Neural cell (in vitro differentiated cells): ENCODE measurements around the gene TTLL12. TPM values are rescaled to one million over a fixed set of nuclear protein-coding genes. Genes with fewer than 3 reads are reported as not detected.

Experiments
- H2AFZ ChIP-seq: fragments of 200-600, 300-800 bp; sonication (generic), shearing (Covaris generic); 2 replicates; pipeline ENCODE4 v1.6.0; 2014; ENCODE audit warnings: low read depth, mild to moderate bottlenecking, antibody characterized with exemption, low read length, moderate library complexity
- H3F3A ChIP-seq: fragments of 200-600 bp; shearing (Covaris generic); 2 replicates; pipeline ENCODE4 v1.6.1; 2016; ENCODE audit warnings: mild to moderate bottlenecking, moderate library complexity, mixed read lengths, antibody characterized with exemption, low read length; ENCODE audit not compliant: insufficient read depth, poor library complexity, severe bottlenecking
- H3K27ac ChIP-seq: fragments of 200-600, 300-800 bp; sonication (generic), shearing (Covaris generic); 2 replicates; pipeline ENCODE4 v1.5.1; 2014; ENCODE audit warnings: mild to moderate bottlenecking, low read length, moderate library complexity
- H3K27me3 ChIP-seq: fragments of 300-800, 200-600 bp; sonication (generic), shearing (Covaris generic); 2 replicates; pipeline ENCODE4 v1.6.0; 2014; ENCODE audit warnings: mild to moderate bottlenecking, low read depth, low read length, moderate library complexity; ENCODE audit not compliant: insufficient read depth
- H3K36me3 ChIP-seq: fragments of 300-800, 200-600 bp; sonication (generic), shearing (Covaris generic); 2 replicates; pipeline ENCODE4 v1.5.1; 2014; ENCODE audit warnings: mild to moderate bottlenecking, antibody characterized with exemption, low read length, moderate library complexity; ENCODE audit not compliant: insufficient read depth
- H3K4me2 ChIP-seq: fragments of 300-800, 200-600 bp; sonication (generic), shearing (Covaris generic); 2 replicates; pipeline ENCODE4 v1.6.0; 2014; ENCODE audit warnings: mild to moderate bottlenecking, low read length
- H3K4me3 ChIP-seq: fragments of 300-800, 200-600 bp; sonication (generic), shearing (Covaris generic); 2 replicates; pipeline ENCODE4 v1.5.1; 2014; ENCODE audit warnings: mild to moderate bottlenecking, low read length, moderate library complexity
- H3K79me2 ChIP-seq: fragments of 200-600 bp; shearing (Covaris generic); replicated peaks from 2 replicates; pipeline ENCODE4 v1.6.0; 2014; ENCODE audit warnings: mild to moderate bottlenecking, low read length, moderate library complexity; ENCODE audit not compliant: insufficient read depth
- H3K9ac ChIP-seq: fragments of 300-800, 200-600 bp; sonication (generic), shearing (Covaris generic); 2 replicates; pipeline ENCODE4 v1.6.1; 2016; ENCODE audit warnings: mild to moderate bottlenecking, low read length, mixed read lengths
- H3K9me2 ChIP-seq: fragments of 200-600 bp; shearing (Covaris generic); 2 replicates; pipeline ENCODE4 v1.6.1; 2016; ENCODE audit warnings: mild to moderate bottlenecking, low read length, mixed read lengths; ENCODE audit not compliant: insufficient read depth
- H3K9me3 ChIP-seq: fragments of 200-600, 300-800 bp; sonication (generic), shearing (Covaris generic); 2 replicates; pipeline ENCODE4 v1.6.1; 2016; ENCODE audit warnings: mild to moderate bottlenecking, mixed run types, low read length, moderate library complexity, mixed read lengths
- H4K20me1 ChIP-seq: fragments of 200-600 bp; shearing (Covaris generic); 2 replicates; pipeline ENCODE4 v1.6.1; 2016; ENCODE audit warnings: mild to moderate bottlenecking, mixed run types; ENCODE audit not compliant: insufficient read depth
- EP300 ChIP-seq: fragments of 450-650 bp; conservative IDR thresholded peaks from 2 replicates; pipeline ENCODE4 v1.6.1; 2014; ENCODE audit warnings: antibody characterized with exemption, mild to moderate bottlenecking, moderate library complexity; ENCODE audit not compliant: poor library complexity, severe bottlenecking
- EZH2 ChIP-seq: fragments of 200-600, 300-800 bp; shearing (Covaris generic), sonication (generic); IDR thresholded peaks from 2 replicates; pipeline ENCODE4 v1.6.1; 2014; ENCODE audit warnings: antibody characterized with exemption, low read length, borderline replicate concordance, mild to moderate bottlenecking; ENCODE audit not compliant: insufficient read depth, poor library complexity, severe bottlenecking
- MXI1 ChIP-seq: fragments of 450-650 bp; conservative IDR thresholded peaks from 2 replicates; pipeline ENCODE4 v1.6.1; 2014; ENCODE audit warnings: antibody characterized with exemption, mild to moderate bottlenecking; ENCODE audit not compliant: poor library complexity, severe bottlenecking
- POLR2AphosphoS5 ChIP-seq: IDR thresholded peaks from 2 replicates; pipeline ENCODE4 v1.6.1; 2012
- RAD21 ChIP-seq: fragments of 450-650 bp; conservative IDR thresholded peaks from 2 replicates; pipeline ENCODE4 v1.6.1; 2014; ENCODE audit warnings: antibody characterized with exemption, mild to moderate bottlenecking, moderate library complexity
- SMC3 ChIP-seq: fragments of 450-650 bp; conservative IDR thresholded peaks from 2 replicates; pipeline ENCODE4 v1.6.1; 2014; ENCODE audit warnings: antibody characterized with exemption, mild to moderate bottlenecking, moderate library complexity; ENCODE audit not compliant: poor library complexity
- TAF1 ChIP-seq: IDR thresholded peaks from 2 replicates; pipeline ENCODE4 v1.6.1; 2012; ENCODE audit warnings: low read depth
- polyA plus RNA-seq: library from polyadenylated mRNA; depleted of rRNA; stranded (reverse); fragments of >200 nt; gene quantifications from 2 replicates; pipeline ENCODE4 v1.2.3, GENCODE V29; 2014
- TF ChIP-seq, protein P1 (sequence below): IDR thresholded peaks from 2 replicates; pipeline ENCODE4 v1.6.1; 2012; ENCODE audit warnings: borderline replicate concordance
- TF ChIP-seq, protein P2 (sequence below): fragments of 450-650 bp; IDR thresholded peaks from 2 replicates; pipeline ENCODE4 v1.5.1; 2014; ENCODE audit warnings: antibody characterized with exemption, mild to moderate bottlenecking, moderate library complexity; ENCODE audit not compliant: poor library complexity, severe bottlenecking

TTLL12 gene
- polyA plus RNA-seq, 1 donor from 2014 or later, result 22.2 TPM

DNA sequence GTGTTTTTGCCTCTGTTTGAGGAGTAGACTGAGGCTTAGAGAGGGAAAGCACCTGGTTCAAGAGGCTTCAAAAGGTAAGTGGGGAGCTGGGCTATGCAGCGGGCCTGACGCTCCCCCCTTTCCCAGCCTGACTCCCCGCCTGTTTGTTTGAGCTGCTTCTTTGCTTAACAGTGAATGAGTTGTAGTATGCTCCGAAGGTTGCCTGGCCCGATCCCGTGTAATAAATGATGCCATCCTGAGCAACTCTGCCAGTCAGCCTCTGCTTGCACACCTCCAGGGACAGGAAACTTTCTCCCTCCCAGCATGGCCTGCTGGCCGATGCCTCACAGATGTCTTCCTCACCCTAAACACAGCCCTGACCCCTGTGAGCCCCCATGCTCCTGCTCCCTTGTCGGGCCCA, 45.5 kb upstream of the TTLL12 start:
- no peaks in the 10 kb centered on the region for H4K20me1 ChIP-seq
- no peak overlapping the region for H3K4me3 ChIP-seq
- H3K4me2 ChIP-seq, result no peak overlapping the region
- H3K27me3 ChIP-seq, result no peaks in the 10 kb centered on the region
- H3F3A ChIP-seq, result no peaks in the 10 kb centered on the region
- no peak overlapping the region for H3K27ac ChIP-seq
- no peaks in the 10 kb centered on the region for H3K36me3 ChIP-seq
- no peaks in the 10 kb centered on the region for H3K79me2 ChIP-seq
- H3K9me2 ChIP-seq, result no peaks in the 10 kb centered on the region
- no peak for TF ChIP-seq TAF1
- no peak for TF ChIP-seq MXI1
- no peak for TF ChIP-seq RAD21
- TF ChIP-seq, protein P1, sequence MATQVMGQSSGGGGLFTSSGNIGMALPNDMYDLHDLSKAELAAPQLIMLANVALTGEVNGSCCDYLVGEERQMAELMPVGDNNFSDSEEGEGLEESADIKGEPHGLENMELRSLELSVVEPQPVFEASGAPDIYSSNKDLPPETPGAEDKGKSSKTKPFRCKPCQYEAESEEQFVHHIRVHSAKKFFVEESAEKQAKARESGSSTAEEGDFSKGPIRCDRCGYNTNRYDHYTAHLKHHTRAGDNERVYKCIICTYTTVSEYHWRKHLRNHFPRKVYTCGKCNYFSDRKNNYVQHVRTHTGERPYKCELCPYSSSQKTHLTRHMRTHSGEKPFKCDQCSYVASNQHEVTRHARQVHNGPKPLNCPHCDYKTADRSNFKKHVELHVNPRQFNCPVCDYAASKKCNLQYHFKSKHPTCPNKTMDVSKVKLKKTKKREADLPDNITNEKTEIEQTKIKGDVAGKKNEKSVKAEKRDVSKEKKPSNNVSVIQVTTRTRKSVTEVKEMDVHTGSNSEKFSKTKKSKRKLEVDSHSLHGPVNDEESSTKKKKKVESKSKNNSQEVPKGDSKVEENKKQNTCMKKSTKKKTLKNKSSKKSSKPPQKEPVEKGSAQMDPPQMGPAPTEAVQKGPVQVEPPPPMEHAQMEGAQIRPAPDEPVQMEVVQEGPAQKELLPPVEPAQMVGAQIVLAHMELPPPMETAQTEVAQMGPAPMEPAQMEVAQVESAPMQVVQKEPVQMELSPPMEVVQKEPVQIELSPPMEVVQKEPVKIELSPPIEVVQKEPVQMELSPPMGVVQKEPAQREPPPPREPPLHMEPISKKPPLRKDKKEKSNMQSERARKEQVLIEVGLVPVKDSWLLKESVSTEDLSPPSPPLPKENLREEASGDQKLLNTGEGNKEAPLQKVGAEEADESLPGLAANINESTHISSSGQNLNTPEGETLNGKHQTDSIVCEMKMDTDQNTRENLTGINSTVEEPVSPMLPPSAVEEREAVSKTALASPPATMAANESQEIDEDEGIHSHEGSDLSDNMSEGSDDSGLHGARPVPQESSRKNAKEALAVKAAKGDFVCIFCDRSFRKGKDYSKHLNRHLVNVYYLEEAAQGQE, result no peak
- no peak for TF ChIP-seq EZH2
- TF ChIP-seq SMC3, result no peak
- TF ChIP-seq POLR2AphosphoS5, result no peak
- no peak for TF ChIP-seq EP300
- TF ChIP-seq, protein P2, sequence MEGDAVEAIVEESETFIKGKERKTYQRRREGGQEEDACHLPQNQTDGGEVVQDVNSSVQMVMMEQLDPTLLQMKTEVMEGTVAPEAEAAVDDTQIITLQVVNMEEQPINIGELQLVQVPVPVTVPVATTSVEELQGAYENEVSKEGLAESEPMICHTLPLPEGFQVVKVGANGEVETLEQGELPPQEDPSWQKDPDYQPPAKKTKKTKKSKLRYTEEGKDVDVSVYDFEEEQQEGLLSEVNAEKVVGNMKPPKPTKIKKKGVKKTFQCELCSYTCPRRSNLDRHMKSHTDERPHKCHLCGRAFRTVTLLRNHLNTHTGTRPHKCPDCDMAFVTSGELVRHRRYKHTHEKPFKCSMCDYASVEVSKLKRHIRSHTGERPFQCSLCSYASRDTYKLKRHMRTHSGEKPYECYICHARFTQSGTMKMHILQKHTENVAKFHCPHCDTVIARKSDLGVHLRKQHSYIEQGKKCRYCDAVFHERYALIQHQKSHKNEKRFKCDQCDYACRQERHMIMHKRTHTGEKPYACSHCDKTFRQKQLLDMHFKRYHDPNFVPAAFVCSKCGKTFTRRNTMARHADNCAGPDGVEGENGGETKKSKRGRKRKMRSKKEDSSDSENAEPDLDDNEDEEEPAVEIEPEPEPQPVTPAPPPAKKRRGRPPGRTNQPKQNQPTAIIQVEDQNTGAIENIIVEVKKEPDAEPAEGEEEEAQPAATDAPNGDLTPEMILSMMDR, result no peak
- no peak overlapping the region for H3K9ac ChIP-seq
- no peak overlapping the region for H2AFZ ChIP-seq
- no peaks in the 10 kb centered on the region for H3K9me3 ChIP-seq

DNA sequence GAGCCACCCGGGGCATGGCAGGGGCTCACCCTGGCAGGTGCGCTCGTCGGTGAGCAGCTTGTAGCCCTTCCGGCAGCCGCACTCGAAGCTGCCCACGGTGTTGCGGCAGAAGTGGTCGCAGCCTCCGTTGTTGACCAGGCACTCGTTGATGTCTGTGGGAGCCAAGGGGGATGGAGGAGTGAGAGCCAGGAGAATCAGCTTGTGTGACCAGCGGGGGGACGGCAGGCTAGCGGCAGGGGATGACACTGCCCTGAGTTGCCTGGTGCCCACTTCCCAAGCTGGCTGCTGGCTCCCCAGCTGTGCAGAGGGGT, 44.7 kb upstream of the TTLL12 start:
- no peaks in the 10 kb centered on the region for H3K9me3 ChIP-seq
- H3K27me3 ChIP-seq, result no peaks in the 10 kb centered on the region
- no peaks in the 10 kb centered on the region for H3K36me3 ChIP-seq
- no peaks in the 10 kb centered on the region for H3K9me2 ChIP-seq
- no peak overlapping the region for H2AFZ ChIP-seq
- no peak overlapping the region for H3K27ac ChIP-seq
- no peak overlapping the region for H3K4me3 ChIP-seq
- no peaks in the 10 kb centered on the region for H3F3A ChIP-seq
- H3K79me2 ChIP-seq, result no peaks in the 10 kb centered on the region
- no peak overlapping the region for H3K9ac ChIP-seq
- no peaks in the 10 kb centered on the region for H4K20me1 ChIP-seq
- no peak overlapping the region for H3K4me2 ChIP-seq
- no peak for TF ChIP-seq SMC3
- no peak for TF ChIP-seq MXI1
- no peak for TF ChIP-seq POLR2AphosphoS5
- TF ChIP-seq, protein P2, result no peak
- no peak for TF ChIP-seq TAF1
- TF ChIP-seq EP300, result no peak
- no peak for TF ChIP-seq EZH2
- no peak for TF ChIP-seq RAD21
- TF ChIP-seq, protein P1, result no peak
